CD4-positive, alpha-beta memory T cell (primary cell): ENCODE data around the gene UNC79. TPM values are rescaled to one million over a fixed set of nuclear protein-coding genes. Genes with fewer than 3 reads are reported as not detected.

Experiments
- CTCF ChIA-PET: fragments of 350-600 bp; sonication (Branson Sonifier 250); formaldehyde crosslinking; loops from one replicate; lab custom pipeline; 2021; ENCODE audit warnings: inconsistent platforms; ENCODE audit not compliant: partially characterized antibody; lab: Charles Lee
- POLR2A ChIA-PET: fragments of 350-600 bp; sonication (Branson Sonifier 250); formaldehyde crosslinking; loops from one replicate; lab custom pipeline; 2021; ENCODE audit not compliant: partially characterized antibody; lab: Charles Lee
- DNase-seq, 5 donors: peaks; one replicate each; pipeline versions ENCODE4 v3.0.0 to v3.0.0-alpha.2; 2020 to 2022; ENCODE audit warnings: mixed read lengths in 1 of 5
- H3K27ac ChIP-seq: one replicate; pipeline ENCODE4 v1.7.0; 2013; ENCODE audit warnings: low read depth, low read length
- H3K27me3 ChIP-seq: 2 replicates; pipeline ENCODE4 v1.7.0; 2013; ENCODE audit warnings: mild to moderate bottlenecking, low read length, moderate library complexity; ENCODE audit not compliant: insufficient read depth
- H3K36me3 ChIP-seq: 2 replicates; pipeline ENCODE4 v1.7.0; 2013; ENCODE audit warnings: mild to moderate bottlenecking, low read length, moderate library complexity; ENCODE audit not compliant: insufficient read depth
- H3K4me1 ChIP-seq: 2 replicates; pipeline ENCODE4 v1.7.0; 2013; ENCODE audit warnings: mild to moderate bottlenecking, low read length, moderate library complexity; ENCODE audit not compliant: insufficient read depth
- H3K4me3 ChIP-seq, 2 donors: one replicate each; pipeline ENCODE4 v1.7.0; 2013; ENCODE audit warnings: low read length in 2 of 2, mild to moderate bottlenecking in 1 of 2
- H3K9me3 ChIP-seq, 2 donors: one replicate each; pipeline ENCODE4 v1.7.0; 2013; ENCODE audit warnings: low read length in 2 of 2, control low read depth in 1 of 2; ENCODE audit not compliant: control insufficient read depth in 1 of 2
- H3K27ac Mint-ChIP-seq, 7 donors: one replicate each; pipeline ENCODE4 v1.8.0; 2020 to 2021; ENCODE audit warnings: mixed read lengths in 7 of 7, mild to moderate bottlenecking in 6 of 7, inconsistent platforms in 3 of 7, moderate library complexity in 3 of 7
- H3K27me3 Mint-ChIP-seq, 2 donors: one replicate each; pipeline ENCODE4 v1.8.0; 2020 to 2021; ENCODE audit warnings: mixed read lengths in 2 of 2
- H3K36me3 Mint-ChIP-seq, 2 donors: one replicate each; pipeline ENCODE4 v1.8.0; 2020 to 2021; ENCODE audit warnings: mixed read lengths in 2 of 2, inconsistent platforms in 1 of 2, mild to moderate bottlenecking in 1 of 2
- H3K4me1 Mint-ChIP-seq, 4 donors: one replicate each; pipeline ENCODE4 v1.8.0; 2020 to 2021; ENCODE audit warnings: mixed read lengths in 4 of 4, mild to moderate bottlenecking in 1 of 4
- H3K4me3 Mint-ChIP-seq, 8 donors: one replicate each; pipeline ENCODE4 v1.8.0; 2020 to 2021; ENCODE audit warnings: mixed read lengths in 8 of 8, mild to moderate bottlenecking in 7 of 8, moderate library complexity in 6 of 8, inconsistent platforms in 3 of 8
- H3K9me3 Mint-ChIP-seq, 8 donors: one replicate each; pipeline ENCODE4 v1.8.0; 2020 to 2021; ENCODE audit warnings: mixed read lengths in 8 of 8, mild to moderate bottlenecking in 5 of 8, inconsistent platforms in 3 of 8, moderate library complexity in 1 of 8
- intact Hi-C: fragments of 100-400 bp; cut with micrococcal nuclease; formaldehyde crosslinking; loops from one replicate; pipeline ENCODE4 v1.15.1; 2023
- polyA plus RNA-seq, 2 donors: library from polyadenylated mRNA; unstranded; fragments of 300-500 nt; fragmentation: Illumina TruSeq; gene quantifications; one replicate each; pipeline ENCODE4 v1.2.3, GENCODE V29; 2021
- total RNA-seq, 2 experiments: library from RNA; stranded (reverse); gene quantifications; one replicate each; pipeline ENCODE4 v1.2.3, GENCODE V29; 2021

The UNC79 gene
- total and polyA plus RNA-seq, 4 experiments from 2014 or later = 0.03 to 0.06 TPM; not detected in 2

GRCh38 chr14:93725002-93725582 lies 294.4 kb downstream of the UNC79 start:
- peaks cover 0 to 5% (median 0%) of the 10 kb centered on the region in 8 donors for H3K9me3 Mint-ChIP-seq
- Histone ChIP-seq H3K36me3 (no peaks in the 10 kb centered on the region), H3K27me3 (no peaks in the 10 kb centered on the region), H3K4me3 (no peak overlapping the region), H3K4me1 (no peaks in the 10 kb centered on the region), H3K9me3 (no peaks in the 10 kb centered on the region), H3K27ac (no peak overlapping the region)
- peaks cover 0 to 7% of the 10 kb centered on the region in 2 donors for H3K27me3 Mint-ChIP-seq
- CTCF ChIA-PET = no interaction called here
- intact Hi-C loops = no loop called here
- no peak for DNase-seq
- H3K36me3 Mint-ChIP-seq = no peaks in the 10 kb centered on the region
- no peak overlapping the region for H3K27ac Mint-ChIP-seq
- H3K4me3 Mint-ChIP-seq = no peak overlapping the region
- no peaks in the 10 kb centered on the region for H3K4me1 Mint-ChIP-seq
- POLR2A ChIA-PET = no interaction called here

- DNase-seq = no peak
- POLR2A ChIA-PET = no interaction called here
- Mint-ChIP-seq H3K36me3 (no peaks in the 10 kb centered on the region), H3K4me3 (no peak overlapping the region), H3K9me3 (peaks cover 0 to 5% (median 0%) of the 10 kb centered on the region in 8 donors), H3K4me1 (no peaks in the 10 kb centered on the region), H3K27me3 (peaks cover 0 to 7% of the 10 kb centered on the region in 2 donors), H3K27ac (no peak overlapping the region)
- intact Hi-C loops = no loop called here
- Histone ChIP-seq H3K36me3 (no peaks in the 10 kb centered on the region), H3K27ac (no peak overlapping the region), H3K9me3 (no peaks in the 10 kb centered on the region), H3K4me3 (no peak overlapping the region), H3K27me3 (no peaks in the 10 kb centered on the region), H3K4me1 (no peaks in the 10 kb centered on the region)
- CTCF ChIA-PET = no interaction called here
Observed at GRCh38 chr14:93725993-93726392, 295.3 kb downstream of the UNC79 start.

- intact Hi-C loops = no loop called here
- Mint-ChIP-seq H3K27ac (peak overlapping the region in 1 of 7 donors; percentile 2), H3K4me3 (no peak overlapping the region), H3K9me3 (peaks cover 0 to 4% (median 0%) of the 10 kb centered on the region in 8 donors), H3K27me3 (peaks cover 0 to 7% of the 10 kb centered on the region in 2 donors), H3K4me1 (no peaks in the 10 kb centered on the region), H3K36me3 (no peaks in the 10 kb centered on the region)
- Histone ChIP-seq H3K36me3 (no peaks in the 10 kb centered on the region), H3K9me3 (no peaks in the 10 kb centered on the region), H3K4me3 (no peak overlapping the region), H3K27me3 (no peaks in the 10 kb centered on the region), H3K4me1 (no peaks in the 10 kb centered on the region), H3K27ac (no peak overlapping the region)
- ChIA-PET CTCF (no interaction called here), POLR2A (no interaction called here)
- no peak for DNase-seq
Observed at GRCh38 chr14:93727039-93727740, 296.5 kb downstream of the UNC79 start.

GRCh38 chr14:93727917-93728650 lies 297.3 kb downstream of the UNC79 start:
- Histone ChIP-seq H3K36me3 (no peaks in the 10 kb centered on the region), H3K9me3 (no peaks in the 10 kb centered on the region), H3K4me1 (no peaks in the 10 kb centered on the region), H3K27me3 (no peaks in the 10 kb centered on the region), H3K4me3 (no peak overlapping the region), H3K27ac (no peak overlapping the region)
- peaks cover 0 to 1% (median 0%) of the 10 kb centered on the region in 8 donors for H3K9me3 Mint-ChIP-seq
- intact Hi-C loops = no loop called here
- H3K27me3 Mint-ChIP-seq = peaks cover 0 to 7% of the 10 kb centered on the region in 2 donors
- POLR2A ChIA-PET = no interaction called here
- no peak overlapping the region for H3K4me3 Mint-ChIP-seq
- H3K4me1 Mint-ChIP-seq = no peaks in the 10 kb centered on the region
- H3K36me3 Mint-ChIP-seq = no peaks in the 10 kb centered on the region
- DNase-seq = no peak
- H3K27ac Mint-ChIP-seq = no peak overlapping the region
- CTCF ChIA-PET = no interaction called here

GRCh38 chr14:93728651-93729016 lies 297.9 kb downstream of the UNC79 start:
- H3K27ac Mint-ChIP-seq = no peak overlapping the region
- H3K27ac ChIP-seq = no peak overlapping the region
- H3K36me3 Mint-ChIP-seq = no peaks in the 10 kb centered on the region
- CTCF ChIA-PET = no interaction called here
- no peaks in the 10 kb centered on the region for H3K27me3 ChIP-seq
- H3K36me3 ChIP-seq = no peaks in the 10 kb centered on the region
- intact Hi-C loops = no loop called here
- POLR2A ChIA-PET = no interaction called here
- no peak overlapping the region for H3K4me3 ChIP-seq
- H3K4me1 Mint-ChIP-seq = no peaks in the 10 kb centered on the region
- no peak for DNase-seq
- H3K9me3 Mint-ChIP-seq = peaks cover 0 to 1% (median 0%) of the 10 kb centered on the region in 8 donors
- H3K4me1 ChIP-seq = no peaks in the 10 kb centered on the region
- no peaks in the 10 kb centered on the region for H3K9me3 ChIP-seq
- H3K27me3 Mint-ChIP-seq = peaks cover 0 to 7% of the 10 kb centered on the region in 2 donors
- no peak overlapping the region for H3K4me3 Mint-ChIP-seq

GRCh38 chr14:93729993-93730392 lies 299.3 kb downstream of the UNC79 start:
- no peaks in the 10 kb centered on the region for H3K27me3 ChIP-seq
- Mint-ChIP-seq H3K4me3 (no peak overlapping the region), H3K9me3 (peaks cover 0 to 1% (median 0%) of the 10 kb centered on the region in 8 donors), H3K27ac (peak overlapping the region in 1 of 7 donors; percentile 7), H3K27me3 (peaks cover 0 to 7% of the 10 kb centered on the region in 2 donors), H3K36me3 (no peaks in the 10 kb centered on the region), H3K4me1 (no peaks in the 10 kb centered on the region)
- no peak overlapping the region for H3K4me3 ChIP-seq
- no peak for DNase-seq
- CTCF ChIA-PET = no interaction called here
- H3K27ac ChIP-seq = no peak overlapping the region
- POLR2A ChIA-PET = no interaction called here
- no peaks in the 10 kb centered on the region for H3K9me3 ChIP-seq
- H3K4me1 ChIP-seq = no peaks in the 10 kb centered on the region
- intact Hi-C loops = no loop called here
- H3K36me3 ChIP-seq = no peaks in the 10 kb centered on the region

- H3K27ac Mint-ChIP-seq = no peak overlapping the region
- H3K4me3 ChIP-seq = no peak overlapping the region
- ChIA-PET POLR2A (no interaction called here), CTCF (no interaction called here)
- H3K9me3 Mint-ChIP-seq = no peaks in the 10 kb centered on the region
- H3K36me3 ChIP-seq = no peaks in the 10 kb centered on the region
- H3K27ac ChIP-seq = no peak overlapping the region
- no peak for DNase-seq
- no peaks in the 10 kb centered on the region for H3K4me1 ChIP-seq
- no peaks in the 10 kb centered on the region for H3K36me3 Mint-ChIP-seq
- intact Hi-C loops = no loop called here
- H3K4me1 Mint-ChIP-seq = no peaks in the 10 kb centered on the region
- no peaks in the 10 kb centered on the region for H3K27me3 ChIP-seq
- H3K27me3 Mint-ChIP-seq = peaks cover 0 to 9% of the 10 kb centered on the region in 2 donors
- no peaks in the 10 kb centered on the region for H3K9me3 ChIP-seq
- H3K4me3 Mint-ChIP-seq = no peak overlapping the region
Observed at GRCh38 chr14:93731753-93732152, 301.0 kb downstream of the UNC79 start.
